Measurements from ENCODE around the gene DDX60. TPM values are rescaled to one million over a fixed set of nuclear protein-coding genes. Genes with fewer than 3 reads are reported as not detected.

Gene DDX60
- total RNA-seq, 4 donors from 2014 or later, result 13.7 to 23.3 (median 17.4) TPM

- H3K27ac ChIP-seq, result no peak overlapping the region
Measured at GRCh38 chr4:168259096-168259495, 59.5 kb downstream of the DDX60 start.

GRCh38 chr4:168257768-168258167 lies 60.8 kb downstream of the DDX60 start:
- Histone ChIP-seq H3K9me3 (no peaks in the 10 kb centered on the region), H3K4me1 (no peaks in the 10 kb centered on the region), H3K27ac (no peak overlapping the region), H3K27me3 (no peaks in the 10 kb centered on the region), H3K4me3 (no peak overlapping the region), H3K36me3 (peaks cover 0 to 48% (median 0%) of the 10 kb centered on the region in 3 donors)
- TF ChIP-seq POLR2A (IDR thresholded peaks at IDR 0.05) (no peak), CTCF (IDR thresholded peaks at IDR 0.05) (no peak)
- no peak for DNase-seq

More at GRCh38 chr4:168259096-168259495, 59.5 kb downstream of the DDX60 start:
- no peak for TF ChIP-seq CTCF (IDR thresholded peaks at IDR 0.05)
- TF ChIP-seq POLR2A (IDR thresholded peaks at IDR 0.05), result no peak
- Histone ChIP-seq H3K36me3 (peaks cover 0 to 40% (median 0%) of the 10 kb centered on the region in 3 donors), H3K27me3 (no peaks in the 10 kb centered on the region), H3K4me1 (no peaks in the 10 kb centered on the region), H3K4me3 (no peak overlapping the region), H3K9me3 (no peaks in the 10 kb centered on the region)
- DNase-seq, result no peak

GRCh38 chr4:168248176-168248710 lies 70.3 kb downstream of the DDX60 start:
- no peak for DNase-seq
- Histone ChIP-seq H3K36me3 (peaks cover 0 to 53% (median 0%) of the 10 kb centered on the region in 3 donors), H3K9me3 (no peaks in the 10 kb centered on the region), H3K4me1 (no peaks in the 10 kb centered on the region), H3K27ac (no peak overlapping the region), H3K4me3 (no peak overlapping the region), H3K27me3 (no peaks in the 10 kb centered on the region)
- TF ChIP-seq POLR2A (IDR thresholded peaks at IDR 0.05), result no peak
- TF ChIP-seq CTCF (IDR thresholded peaks at IDR 0.05), result no peak

GRCh38 chr4:168247603-168248002 lies 70.9 kb downstream of the DDX60 start:
- peaks cover 0 to 54% (median 0%) of the 10 kb centered on the region in 3 donors for H3K36me3 ChIP-seq
- H3K4me1 ChIP-seq, result no peaks in the 10 kb centered on the region
- no peaks in the 10 kb centered on the region for H3K9me3 ChIP-seq
- H3K27ac ChIP-seq, result no peak overlapping the region
- DNase-seq, result no peak
- no peak overlapping the region for H3K4me3 ChIP-seq
- no peak for TF ChIP-seq CTCF (IDR thresholded peaks at IDR 0.05)
- TF ChIP-seq POLR2A (IDR thresholded peaks at IDR 0.05), result no peak
- H3K27me3 ChIP-seq, result no peaks in the 10 kb centered on the region

GRCh38 chr4:168241953-168242352 lies 76.6 kb downstream of the DDX60 start:
- no peak overlapping the region for H3K27ac ChIP-seq
- H3K4me1 ChIP-seq, result no peaks in the 10 kb centered on the region
- H3K4me3 ChIP-seq, result no peak overlapping the region
- TF ChIP-seq POLR2A (IDR thresholded peaks at IDR 0.05) (no peak), CTCF (IDR thresholded peaks at IDR 0.05) (no peak)
- H3K27me3 ChIP-seq, result no peaks in the 10 kb centered on the region
- no peak for DNase-seq
- H3K9me3 ChIP-seq, result peaks cover 0 to 10% (median 2%) of the 10 kb centered on the region in 4 donors
- peaks cover 0 to 29% (median 0%) of the 10 kb centered on the region in 3 donors for H3K36me3 ChIP-seq
